ENCODE data around the gene KBTBD2. TPM values are rescaled to one million over a fixed set of nuclear protein-coding genes. Genes with fewer than 3 reads are reported as not detected.
"Not testable (repeated sequence)": the region's sequence is repeated elsewhere in the genome, so short reads cannot be mapped to it uniquely, and the experiment has no call there.

Gene KBTBD2
- total and polyA plus RNA-seq, 12 donors, result 16.0 to 57.0 (median 25.8) TPM

- no peaks in the 10 kb centered on the region for H3K36me3 ChIP-seq (replicated peaks in 1 of 2)
- H3K9me3 ChIP-seq (replicated peaks in 1 of 3), result no peaks in the 10 kb centered on the region
- intact Hi-C loops (cut with DNase I), result no loop called here
- H3K4me1 ChIP-seq (replicated peaks in 1 of 2), result no peaks in the 10 kb centered on the region
- no peak overlapping the region for H3K4me3 ChIP-seq
- no peak for DNase-seq
- no peaks in the 10 kb centered on the region for H3K27me3 ChIP-seq
- H3K27ac ChIP-seq, result no peak overlapping the region
- WGBS, 4 donors, result 0 to 57% (median 14%) methylated on average over 1 of the region's 1 CpG
- TF ChIP-seq, protein P1, sequence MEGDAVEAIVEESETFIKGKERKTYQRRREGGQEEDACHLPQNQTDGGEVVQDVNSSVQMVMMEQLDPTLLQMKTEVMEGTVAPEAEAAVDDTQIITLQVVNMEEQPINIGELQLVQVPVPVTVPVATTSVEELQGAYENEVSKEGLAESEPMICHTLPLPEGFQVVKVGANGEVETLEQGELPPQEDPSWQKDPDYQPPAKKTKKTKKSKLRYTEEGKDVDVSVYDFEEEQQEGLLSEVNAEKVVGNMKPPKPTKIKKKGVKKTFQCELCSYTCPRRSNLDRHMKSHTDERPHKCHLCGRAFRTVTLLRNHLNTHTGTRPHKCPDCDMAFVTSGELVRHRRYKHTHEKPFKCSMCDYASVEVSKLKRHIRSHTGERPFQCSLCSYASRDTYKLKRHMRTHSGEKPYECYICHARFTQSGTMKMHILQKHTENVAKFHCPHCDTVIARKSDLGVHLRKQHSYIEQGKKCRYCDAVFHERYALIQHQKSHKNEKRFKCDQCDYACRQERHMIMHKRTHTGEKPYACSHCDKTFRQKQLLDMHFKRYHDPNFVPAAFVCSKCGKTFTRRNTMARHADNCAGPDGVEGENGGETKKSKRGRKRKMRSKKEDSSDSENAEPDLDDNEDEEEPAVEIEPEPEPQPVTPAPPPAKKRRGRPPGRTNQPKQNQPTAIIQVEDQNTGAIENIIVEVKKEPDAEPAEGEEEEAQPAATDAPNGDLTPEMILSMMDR (IDR thresholded peaks at IDR 0.05), result no peak
- no peak for TF ChIP-seq POLR2A (IDR thresholded peaks at IDR 0.05)
Measured at GRCh38 chr7:32858648-32859047, 32.9 kb downstream of the KBTBD2 start.

DNA sequence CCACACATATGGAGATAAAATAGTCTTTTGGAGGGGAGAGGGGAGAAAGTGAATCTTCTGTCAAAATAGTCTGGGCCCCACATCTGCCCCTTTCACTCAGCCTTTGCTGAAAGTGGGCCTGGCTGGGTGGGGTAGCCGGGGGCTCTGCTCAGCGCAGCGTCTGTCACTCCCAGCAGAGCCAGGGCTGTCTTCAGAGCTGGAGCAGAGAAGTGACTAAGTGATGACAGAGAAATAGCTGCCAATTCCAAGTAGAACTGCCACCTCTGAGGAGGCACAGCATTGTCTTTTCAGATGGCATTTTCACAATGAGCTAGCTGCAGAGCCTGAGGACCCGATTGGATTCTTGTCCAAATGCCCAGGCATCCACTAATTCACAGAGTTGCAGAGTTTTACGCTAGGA, 34.5 kb downstream of the KBTBD2 start:
- 73 to 91% (median 83%) methylated on average over 3 to 5 of the region's 5 CpGs for WGBS, 4 donors
- intact Hi-C loops (cut with DNase I); DNase-seq: not testable (repeated sequence)

GRCh38 chr7:32855837-32856775, 35.5 kb downstream of the KBTBD2 start:
- DNase-seq; H3K4me3 ChIP-seq; H3K36me3 ChIP-seq (replicated peaks in 1 of 2); H3K4me1 ChIP-seq (replicated peaks in 1 of 2); intact Hi-C loops (cut with DNase I); H3K27me3 ChIP-seq; H3K9me3 ChIP-seq (replicated peaks in 1 of 3); H3K27ac ChIP-seq: not testable (repeated sequence)
- WGBS, 4 donors, result 50 to 72% (median 52%) methylated on average over 6 to 8 of the region's 9 CpGs

More for the DNA sequence above, 34.5 kb downstream of the KBTBD2 start:
- H3K4me3 ChIP-seq; H3K4me1 ChIP-seq (replicated peaks in 1 of 2); H3K36me3 ChIP-seq (replicated peaks in 1 of 2); H3K9me3 ChIP-seq (replicated peaks in 1 of 3); H3K27ac ChIP-seq; H3K27me3 ChIP-seq: not testable (repeated sequence)

GRCh38 chr7:32850654-32851053, 40.9 kb downstream of the KBTBD2 start:
- H3K4me1 ChIP-seq (replicated peaks in 1 of 2); intact Hi-C loops (cut with DNase I); H3K27me3 ChIP-seq; H3K9me3 ChIP-seq (replicated peaks in 1 of 3); H3K4me3 ChIP-seq; H3K36me3 ChIP-seq (replicated peaks in 1 of 2); H3K27ac ChIP-seq; DNase-seq: not testable (repeated sequence)
- 61 to 80% (median 65%) methylated on average over 3 of the region's 3 CpGs for WGBS, 4 donors

GRCh38 chr7:32848655-32849054, 42.9 kb downstream of the KBTBD2 start:
- H3K9me3 ChIP-seq (replicated peaks in 1 of 3); H3K27ac ChIP-seq; H3K4me3 ChIP-seq; H3K36me3 ChIP-seq (replicated peaks in 1 of 2); H3K4me1 ChIP-seq (replicated peaks in 1 of 2); H3K27me3 ChIP-seq; DNase-seq: not testable (repeated sequence)
- intact Hi-C loops (cut with DNase I), result loop anchor here in 1 of 2 donors (10.0 kb wide), 1 partner anchor 46 kb away; the partner anchor contains the start of gene KBTBD2
- WGBS, 4 donors, result 65 to 79% (median 73%) methylated on average over 2 of the region's 2 CpGs

- intact Hi-C loops (cut with DNase I), result loop anchor here in 1 of 2 donors (10.0 kb wide), 1 partner anchor 48 kb away; the partner anchor contains the start of gene KBTBD2
- TF ChIP-seq POLR2A (IDR thresholded peaks at IDR 0.05), result no peak
- TF ChIP-seq, protein P1 (IDR thresholded peaks at IDR 0.05), result peak; percentile 73 to 87 (median 82)
- Histone ChIP-seq H3K4me1 (replicated peaks in 1 of 2) (peaks cover 0 to 9% of the 10 kb centered on the region in 2 donors), H3K9me3 (replicated peaks in 1 of 3) (no peaks in the 10 kb centered on the region), H3K36me3 (replicated peaks in 1 of 2) (no peaks in the 10 kb centered on the region), H3K27me3 (no peaks in the 10 kb centered on the region), H3K27ac (no peak overlapping the region), H3K4me3 (peak overlapping the region in 1 of 4 donors; percentile 30)
- peak; percentile 80 to 95 (median 88) for DNase-seq
- 18 to 33% (median 21%) methylated on average over 6 to 9 of the region's 9 CpGs for WGBS, 4 donors
Measured at GRCh38 chr7:32846630-32847225, 44.8 kb downstream of the KBTBD2 start.

DNA sequence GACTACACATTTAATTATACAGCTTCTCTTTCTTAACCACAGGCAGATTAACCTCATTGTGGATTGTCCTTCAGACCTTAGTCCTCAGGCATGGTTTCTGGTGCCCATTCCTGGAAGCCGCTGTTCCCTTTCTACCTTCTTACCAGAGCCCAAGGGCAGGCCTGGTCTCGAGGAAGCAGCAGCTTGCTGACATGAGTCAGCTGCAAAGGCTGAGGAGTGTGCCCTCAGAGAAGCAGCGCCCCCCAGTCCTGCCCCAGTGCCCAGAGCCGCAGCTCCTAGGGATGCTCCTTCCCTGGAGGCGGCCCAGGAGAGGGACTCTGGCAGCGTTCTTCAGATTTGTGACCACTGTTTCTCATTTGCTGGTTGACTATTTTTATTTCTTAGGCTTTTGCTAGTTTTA, 46.8 kb downstream of the KBTBD2 start:
- not testable (repeated sequence) for H3K4me1 ChIP-seq (replicated peaks in 1 of 2); H3K27ac ChIP-seq; H3K4me3 ChIP-seq; H3K27me3 ChIP-seq; H3K9me3 ChIP-seq (replicated peaks in 1 of 3); H3K36me3 ChIP-seq (replicated peaks in 1 of 2)
- WGBS, 4 donors, result 54 to 82% (median 77%) methylated on average over 4 to 6 of the region's 6 CpGs
- intact Hi-C loops (cut with DNase I), result loop anchor here in 1 of 2 donors (10.0 kb wide), 1 partner anchor 50 kb away; the partner anchor contains the start of gene KBTBD2
- peak in 3 of 7 donors; percentile 14 to 33 (median 17) for DNase-seq

- H3K36me3 ChIP-seq (replicated peaks in 1 of 2); H3K27me3 ChIP-seq; DNase-seq; H3K4me1 ChIP-seq (replicated peaks in 1 of 2); H3K9me3 ChIP-seq (replicated peaks in 1 of 3); H3K27ac ChIP-seq; H3K4me3 ChIP-seq: not testable (repeated sequence)
- intact Hi-C loops (cut with DNase I), result loop anchor here in 1 of 2 donors (10.0 kb wide), 1 partner anchor 51 kb away; the partner anchor contains the start of gene KBTBD2
- WGBS, 4 donors, result 84 to 94% (median 88%) methylated on average over 3 of the region's 3 CpGs
Measured at GRCh38 chr7:32843763-32844162, 47.8 kb downstream of the KBTBD2 start.
